HG02759 (cell line): ENCODE data around the gene SENP1.

Experiments
- ATAC-seq: cut with Tn5 transposase; IDR thresholded peaks from one replicate; pipeline ENCODE4 v1.9.1; 2021; ENCODE audit warnings: mild to moderate bottlenecking, moderate library complexity; ENCODE audit not compliant: unreplicated experiment

The SENP1 gene

GRCh38 chr12:48019639-48020265 is 86.1 kb downstream of the SENP1 start:
- no peak for ATAC-seq

- no peak for ATAC-seq
These were observed 87.3 kb downstream of the SENP1 start for GRCh38 chr12:48018618-48018995.

DNA sequence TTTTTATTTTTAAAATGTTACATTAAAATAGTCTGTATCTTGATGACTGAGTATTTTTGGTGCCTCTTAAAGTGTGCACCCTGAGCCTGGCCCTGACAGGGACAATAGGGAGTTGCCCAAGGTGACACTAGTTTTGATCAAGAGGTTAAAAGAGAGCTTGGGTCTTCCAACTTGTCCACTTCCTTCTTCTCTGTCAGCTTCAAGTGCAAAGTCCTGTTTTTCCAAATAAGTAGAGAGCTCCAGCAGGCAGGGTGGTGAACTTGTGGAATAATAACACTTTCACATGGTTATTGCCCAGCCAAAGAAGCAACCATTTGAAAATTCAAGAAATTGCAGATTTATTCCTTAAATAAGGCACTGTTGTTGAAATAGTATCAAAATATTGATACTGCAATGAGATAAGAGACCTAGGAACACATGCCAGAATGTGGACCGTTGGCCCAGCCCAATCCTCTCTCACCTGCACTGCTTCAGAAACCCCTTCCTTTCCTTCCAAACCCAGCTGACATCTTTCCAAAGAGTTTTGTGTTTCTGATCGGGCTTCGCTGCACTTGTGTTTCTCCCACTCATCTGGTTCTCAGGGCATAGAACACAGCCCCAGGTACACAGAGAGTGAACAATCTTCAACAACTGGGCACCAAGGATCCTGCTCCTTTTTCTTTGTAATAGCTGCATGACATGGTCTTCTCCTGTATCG is 87.8 kb downstream of the SENP1 start:
- ATAC-seq: no peak

DNA sequence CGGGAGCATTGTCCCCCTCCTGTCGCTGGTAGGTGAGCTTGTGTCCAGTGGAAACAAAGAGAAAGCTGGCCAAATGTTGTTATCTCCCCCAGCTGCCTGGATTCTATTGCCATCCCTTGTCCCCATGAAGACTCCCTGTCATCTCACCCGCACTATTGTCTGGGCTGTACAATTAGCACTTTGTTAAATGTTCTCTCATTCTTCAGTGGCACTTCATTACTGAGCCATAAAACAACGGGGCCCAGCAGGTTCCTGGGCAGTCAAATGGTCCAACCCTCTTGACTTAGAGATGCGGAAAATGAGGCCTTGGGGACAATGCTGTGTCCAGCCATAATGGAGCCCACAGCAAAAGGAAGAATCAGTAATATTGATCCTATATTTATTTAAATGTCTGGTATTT is 88.4 kb downstream of the SENP1 start:
- ATAC-seq: no peak

GRCh38 chr12:48016373-48017020 is 89.4 kb downstream of the SENP1 start:
- ATAC-seq: no peak

DNA sequence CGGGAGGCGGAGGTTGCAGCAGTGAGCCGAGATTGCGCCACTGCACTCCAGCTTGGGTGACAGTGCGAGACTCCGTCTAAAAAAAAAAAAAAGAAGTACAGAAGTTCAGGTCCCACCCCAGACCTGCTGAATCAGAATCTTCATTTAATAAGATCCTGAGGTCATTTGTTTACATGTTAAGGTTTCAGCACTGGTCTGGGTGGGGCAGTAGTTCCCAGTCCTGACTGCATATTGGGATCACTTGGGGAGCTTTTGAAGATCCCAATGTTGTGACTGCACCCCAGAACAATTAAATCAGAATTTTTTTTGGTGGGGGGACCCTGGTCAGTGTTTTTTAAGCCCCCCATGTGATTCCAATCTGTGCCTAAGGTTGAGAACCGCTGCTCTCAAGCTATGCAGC is 89.9 kb downstream of the SENP1 start:
- ATAC-seq: no peak

DNA sequence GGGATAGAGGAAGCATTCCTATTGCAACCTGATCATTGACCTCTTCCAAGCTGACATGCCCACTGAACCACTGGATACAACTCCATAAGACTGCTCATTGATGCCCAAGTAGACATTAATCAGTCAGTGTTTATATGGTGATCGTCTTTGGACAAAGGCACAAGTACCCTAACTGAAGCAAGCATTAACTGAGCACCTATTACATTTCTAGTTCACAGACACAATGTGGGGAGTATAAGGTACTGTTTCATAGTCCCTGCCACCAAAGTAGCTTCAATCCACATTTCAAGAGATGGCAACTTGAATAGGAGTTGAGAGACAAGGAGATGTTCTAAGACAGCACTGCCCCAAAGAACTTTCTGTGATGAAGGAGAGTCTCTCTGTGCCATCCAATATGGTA is 90.8 kb downstream of the SENP1 start:
- no peak for ATAC-seq

GRCh38 chr12:48013287-48013686 is 92.6 kb downstream of the SENP1 start:
- ATAC-seq: no peak

GRCh38 chr12:48012070-48012469 is 93.8 kb downstream of the SENP1 start:
- ATAC-seq: no peak

DNA sequence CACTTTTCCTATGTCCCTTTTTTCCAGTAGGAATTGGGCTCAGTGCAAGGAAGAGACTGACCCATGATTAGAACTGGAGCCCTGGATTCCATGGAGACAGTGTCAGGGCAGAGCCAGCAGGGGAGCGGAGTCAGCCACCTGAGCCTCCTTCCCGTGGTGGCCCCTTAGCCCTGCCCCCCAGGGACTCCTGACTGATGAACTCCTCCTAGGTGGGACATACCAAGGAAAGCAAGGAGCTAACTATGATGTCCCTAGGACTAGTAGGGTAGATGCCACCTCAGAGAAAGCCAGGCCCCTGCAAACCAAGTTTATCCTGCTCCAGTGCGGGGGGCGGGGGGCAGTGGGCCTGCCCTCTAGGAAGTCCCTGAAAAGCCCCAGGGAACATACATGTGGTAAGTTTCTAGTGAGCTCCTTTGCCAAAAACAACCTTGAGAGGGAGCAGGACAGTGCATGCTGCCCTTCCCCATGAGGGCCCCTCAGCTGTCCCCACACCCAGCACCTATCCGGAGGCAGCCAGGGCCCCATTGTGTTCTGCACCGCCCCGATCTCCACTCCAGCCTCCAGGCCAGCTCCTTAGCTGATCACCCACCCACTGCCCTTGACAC is 95.4 kb downstream of the SENP1 start:
- ATAC-seq: no peak

DNA sequence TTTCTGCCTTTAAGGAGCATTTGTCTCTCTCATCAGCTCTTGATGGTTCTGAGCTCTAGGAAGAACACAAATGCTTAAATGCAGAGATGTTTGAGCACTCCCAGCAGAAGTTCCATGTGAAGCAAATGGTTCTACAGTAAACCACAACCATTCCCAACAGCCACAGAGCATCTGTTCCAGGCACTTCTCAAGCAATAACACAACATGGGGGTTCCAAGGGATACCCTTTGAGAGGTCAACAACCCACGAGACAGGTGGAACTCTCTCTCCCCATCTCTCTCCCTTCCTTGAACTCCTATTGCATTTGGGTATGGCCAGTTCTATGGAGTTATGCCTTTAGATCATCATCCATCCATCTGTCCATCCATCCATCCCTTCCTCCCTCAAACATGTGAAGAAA is 96.4 kb downstream of the SENP1 start:
- no peak for ATAC-seq

- no peak for ATAC-seq
These were observed 96.9 kb downstream of the SENP1 start for GRCh38 chr12:48008950-48009349.

GRCh38 chr12:48008349-48008748 is 97.5 kb downstream of the SENP1 start:
- ATAC-seq: no peak

DNA sequence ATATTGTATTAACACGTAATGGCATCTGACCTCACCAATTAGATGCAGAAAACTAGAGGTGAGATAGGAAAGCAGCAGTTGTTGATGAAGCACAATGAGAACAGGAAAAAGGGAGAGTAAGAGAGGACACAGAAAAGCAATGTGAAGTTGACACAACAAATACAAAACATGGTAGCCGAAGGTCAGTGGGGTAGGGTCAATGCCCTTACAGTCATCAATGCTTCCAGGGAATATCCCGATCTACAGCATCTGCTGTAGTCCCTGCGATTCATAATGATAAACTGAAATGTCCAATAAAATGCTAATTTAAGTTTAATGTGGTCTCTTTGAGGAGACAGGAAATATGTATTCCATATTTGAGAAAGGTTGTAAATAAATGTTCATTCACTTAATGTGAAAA is 98.7 kb downstream of the SENP1 start:
- no peak for ATAC-seq

DNA sequence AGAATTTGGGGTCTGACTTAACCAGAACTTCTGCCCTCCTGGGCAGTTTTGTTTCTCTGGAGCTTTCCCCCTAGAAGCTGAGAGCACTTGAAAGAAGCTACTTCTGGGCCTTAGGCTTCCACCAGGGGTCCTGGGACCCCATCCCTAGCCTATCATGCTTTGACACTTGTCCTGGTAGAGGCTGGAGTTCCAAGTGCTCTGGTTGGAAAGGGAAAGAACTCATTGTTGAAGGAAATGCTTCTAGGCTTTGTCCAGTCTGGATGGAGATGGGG is 100.2 kb downstream of the SENP1 start:
- ATAC-seq: no peak

DNA sequence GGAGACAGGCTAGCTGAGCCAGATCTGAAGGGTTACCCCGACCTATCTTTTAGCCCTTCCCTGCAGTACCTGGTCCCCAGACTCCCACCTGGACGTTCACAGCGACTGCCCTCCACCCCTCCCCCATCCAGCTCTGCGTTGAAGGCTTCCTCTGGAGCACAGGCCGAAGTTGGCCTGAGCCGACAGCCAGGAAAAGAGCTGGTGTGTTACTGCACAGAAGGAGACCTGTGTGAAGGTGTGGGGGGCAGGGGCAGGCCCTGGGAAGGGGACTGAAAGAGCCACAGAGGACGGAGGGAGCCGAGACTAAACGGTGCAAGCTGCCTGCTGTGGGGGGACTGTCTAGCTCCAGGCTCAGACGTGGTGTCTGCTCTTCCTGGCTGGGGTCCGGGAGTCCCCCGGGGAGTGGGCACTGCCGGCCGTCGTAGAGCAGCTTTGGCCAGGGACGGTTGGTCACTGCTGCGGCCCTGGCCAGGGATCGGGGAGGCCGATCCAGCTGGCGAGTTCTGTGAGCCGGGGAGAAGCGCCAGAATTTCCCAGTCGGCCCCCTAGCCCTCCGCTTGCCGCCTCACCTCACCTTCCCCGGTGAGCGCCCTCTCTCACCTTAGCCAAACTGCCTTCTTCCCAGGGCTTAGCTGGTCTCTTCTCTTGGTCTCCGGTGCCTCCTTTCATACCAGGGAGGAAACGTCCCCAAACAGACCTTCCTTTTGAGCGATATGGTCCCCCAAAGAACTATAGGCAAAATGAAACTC is 100.7 kb downstream of the SENP1 start:
- no peak for ATAC-seq

- ATAC-seq: no peak
These were observed 101.6 kb downstream of the SENP1 start, which contains the start of gene COL2A1 for GRCh38 chr12:48004053-48004941. Gene COL2A1, minus strand, starts transcription at chr12:48004476. Its CDS starts 155 bp downstream, at chr12:48004321.

GRCh38 chr12:48003226-48004052 is 102.4 kb downstream of the SENP1 start:
- no peak for ATAC-seq

- ATAC-seq: no peak
These were observed 103.1 kb downstream of the SENP1 start for GRCh38 chr12:48002773-48003218.

- no peak for ATAC-seq
These were observed 103.5 kb downstream of the SENP1 start for GRCh38 chr12:48002414-48002730.
